Esophagus squamous epithelium (tissue), 4 donors: Measurements from ENCODE around the gene FNDC3B.

ENCODE experiments used
- POLR2A ChIP-seq, 4 donors: fragments of 450-650 bp; IDR thresholded peaks; one replicate each; pipeline ENCODE4 v1.6.1; 2017; ENCODE audit warnings: antibody characterized with exemption in 4 of 4, mild to moderate bottlenecking in 4 of 4, moderate library complexity in 3 of 4
- TF ChIP-seq, protein P1 (sequence below), 6 experiments: fragments of 450-650 bp in 4 of 6; fragments of 200-600 bp in 2 of 6; sonication (generic) in 2 of 6; IDR thresholded peaks; one replicate each; pipeline ENCODE4 v1.5.1; 2016 to 2019; ENCODE audit warnings: antibody characterized with exemption in 6 of 6, mild to moderate bottlenecking in 4 of 6, moderate library complexity in 4 of 6

DNA sequence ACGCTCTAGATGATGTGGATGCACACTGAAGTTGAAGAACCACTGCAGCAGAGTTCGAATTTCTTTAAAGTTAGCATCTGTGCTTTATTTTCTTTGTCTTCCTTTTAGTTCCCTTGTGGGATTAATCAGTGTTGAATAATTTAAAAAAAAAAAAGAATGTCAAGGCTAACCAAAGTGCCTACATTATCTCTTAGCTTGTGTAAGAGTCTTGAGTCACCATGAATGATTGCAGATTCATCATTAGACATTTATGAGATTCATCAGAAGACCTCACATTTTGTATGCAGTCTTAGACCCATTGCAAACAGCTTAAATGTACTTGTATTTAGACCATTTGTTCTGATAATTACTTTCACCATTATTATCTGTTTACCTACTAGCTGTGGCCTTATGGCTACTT lies 182.2 kb downstream of the FNDC3B start:
- TF ChIP-seq, protein P1, sequence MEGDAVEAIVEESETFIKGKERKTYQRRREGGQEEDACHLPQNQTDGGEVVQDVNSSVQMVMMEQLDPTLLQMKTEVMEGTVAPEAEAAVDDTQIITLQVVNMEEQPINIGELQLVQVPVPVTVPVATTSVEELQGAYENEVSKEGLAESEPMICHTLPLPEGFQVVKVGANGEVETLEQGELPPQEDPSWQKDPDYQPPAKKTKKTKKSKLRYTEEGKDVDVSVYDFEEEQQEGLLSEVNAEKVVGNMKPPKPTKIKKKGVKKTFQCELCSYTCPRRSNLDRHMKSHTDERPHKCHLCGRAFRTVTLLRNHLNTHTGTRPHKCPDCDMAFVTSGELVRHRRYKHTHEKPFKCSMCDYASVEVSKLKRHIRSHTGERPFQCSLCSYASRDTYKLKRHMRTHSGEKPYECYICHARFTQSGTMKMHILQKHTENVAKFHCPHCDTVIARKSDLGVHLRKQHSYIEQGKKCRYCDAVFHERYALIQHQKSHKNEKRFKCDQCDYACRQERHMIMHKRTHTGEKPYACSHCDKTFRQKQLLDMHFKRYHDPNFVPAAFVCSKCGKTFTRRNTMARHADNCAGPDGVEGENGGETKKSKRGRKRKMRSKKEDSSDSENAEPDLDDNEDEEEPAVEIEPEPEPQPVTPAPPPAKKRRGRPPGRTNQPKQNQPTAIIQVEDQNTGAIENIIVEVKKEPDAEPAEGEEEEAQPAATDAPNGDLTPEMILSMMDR (IDR thresholded peaks at IDR 0.05), result no peak
- no peak for TF ChIP-seq POLR2A (IDR thresholded peaks at IDR 0.05)
